HG03108 (cell line): ENCODE data around the gene SGMS1.

Source experiments
- ATAC-seq: cut with Tn5 transposase; IDR thresholded peaks from one replicate; pipeline ENCODE4 v1.9.1; 2021; ENCODE audit warnings: moderate library complexity; ENCODE audit not compliant: unreplicated experiment

SGMS1 gene

GRCh38 chr10:50613726-50614443, 9.9 kb downstream of the SGMS1 start:
- ATAC-seq: no peak

- ATAC-seq: peak; percentile 38
Observed at GRCh38 chr10:50613150-50613549, 10.6 kb downstream of the SGMS1 start.

GRCh38 chr10:50610368-50610767, 13.4 kb downstream of the SGMS1 start:
- ATAC-seq: no peak

GRCh38 chr10:50607356-50607925, 16.3 kb downstream of the SGMS1 start:
- ATAC-seq: no peak

GRCh38 chr10:50605951-50606270, 17.8 kb downstream of the SGMS1 start:
- no peak for ATAC-seq

- ATAC-seq: peak; percentile 74
Observed at GRCh38 chr10:50605269-50605950, 18.3 kb downstream of the SGMS1 start.

- no peak for ATAC-seq
Observed at GRCh38 chr10:50604809-50605208, 18.9 kb downstream of the SGMS1 start.

- ATAC-seq: peak; percentile 52
Observed at GRCh38 chr10:50604049-50604640, 19.6 kb downstream of the SGMS1 start.

- ATAC-seq: no peak
Observed at GRCh38 chr10:50603151-50603850, 20.5 kb downstream of the SGMS1 start.

- no peak for ATAC-seq
Observed at GRCh38 chr10:50601974-50602373, 21.8 kb downstream of the SGMS1 start.

- ATAC-seq: no peak
Observed at GRCh38 chr10:50600831-50601477, 22.8 kb downstream of the SGMS1 start.

GRCh38 chr10:50600286-50600685, 23.5 kb downstream of the SGMS1 start:
- ATAC-seq: no peak

- no peak for ATAC-seq
Observed at GRCh38 chr10:50596897-50597296, 26.9 kb downstream of the SGMS1 start.

- no peak for ATAC-seq
Observed at GRCh38 chr10:50596456-50596855, 27.3 kb downstream of the SGMS1 start.

GRCh38 chr10:50595785-50596184, 28.0 kb downstream of the SGMS1 start:
- ATAC-seq: no peak

- ATAC-seq: no peak
Observed at GRCh38 chr10:50593523-50594376, 30.0 kb downstream of the SGMS1 start.

GRCh38 chr10:50592961-50593418, 30.8 kb downstream of the SGMS1 start:
- no peak for ATAC-seq

- ATAC-seq: no peak
Observed at GRCh38 chr10:50590935-50591334, 32.8 kb downstream of the SGMS1 start.

- ATAC-seq: no peak
Observed at GRCh38 chr10:50586740-50587088, 37.0 kb downstream of the SGMS1 start.
